T-helper 1 cell treated with Interleukin-12 subunit alpha and Interleukin-12 subunit beta and Interleukin-4 antibody, amounts not matched to agents 30 ng/mL and 1 ng/mL, for 36 hours (primary cell): ENCODE measurements around the gene LRP2BP. TPM values are rescaled to one million over a fixed set of nuclear protein-coding genes. Genes with fewer than 3 reads are reported as not detected.

Experiments used
- intact Hi-C: fragments of 100-400 bp; cut with micrococcal nuclease; formaldehyde crosslinking; loops from one replicate; pipeline ENCODE4 v1.15.1; 2024
- total RNA-seq: library from RNA; stranded (reverse); gene quantifications from 2 replicates; pipeline ENCODE4 v1.2.3, GENCODE V29; 2022

Gene LRP2BP
- total RNA-seq, result 0.39 and 0.59 TPM in 2 replicates

DNA sequence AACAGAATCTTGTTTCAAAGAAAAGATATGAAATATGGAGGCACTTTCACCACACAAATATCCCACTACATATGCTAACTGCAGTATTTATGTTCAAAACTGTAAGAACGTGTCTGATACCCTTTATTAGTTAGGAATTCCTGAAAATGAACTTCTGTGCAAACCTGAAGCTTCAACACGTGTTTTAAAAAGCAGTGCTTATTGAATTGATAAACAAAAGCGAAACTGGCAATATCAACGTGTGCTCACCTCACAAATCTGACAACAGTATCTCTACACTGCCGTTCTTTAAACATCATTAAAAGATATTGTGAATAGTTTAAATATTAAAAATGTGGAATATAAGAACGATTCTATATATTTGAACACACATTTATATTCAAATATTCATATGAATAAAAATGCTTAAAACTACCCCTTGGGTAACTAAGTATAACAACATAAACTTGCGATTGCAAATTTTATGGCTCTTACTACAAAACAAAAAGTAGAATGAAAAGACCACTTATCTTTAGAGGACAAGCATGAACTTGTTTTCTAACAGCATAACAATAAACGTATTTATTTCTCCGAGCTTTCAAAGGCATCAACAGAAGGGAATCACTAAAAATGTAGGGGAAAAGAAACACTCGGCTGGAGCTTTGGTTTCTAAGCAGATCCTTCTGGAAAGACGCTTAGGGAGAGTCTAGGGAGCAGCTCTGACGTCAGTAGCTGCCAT, at the start of gene LRP2BP:
LRP2BP (minus strand) TSS at position 687 of the 718 bp plus-strand sequence. CDS start 17,738 bp downstream, outside the sequence.
- intact Hi-C loops, result loop anchor here (1.0 to 10.0 kb wide), 10 partner anchors 51 to 981 kb away; partner anchors contain the start of genes ACSL1, CASP3, CYP4V2 and PRIMPOL

DNA sequence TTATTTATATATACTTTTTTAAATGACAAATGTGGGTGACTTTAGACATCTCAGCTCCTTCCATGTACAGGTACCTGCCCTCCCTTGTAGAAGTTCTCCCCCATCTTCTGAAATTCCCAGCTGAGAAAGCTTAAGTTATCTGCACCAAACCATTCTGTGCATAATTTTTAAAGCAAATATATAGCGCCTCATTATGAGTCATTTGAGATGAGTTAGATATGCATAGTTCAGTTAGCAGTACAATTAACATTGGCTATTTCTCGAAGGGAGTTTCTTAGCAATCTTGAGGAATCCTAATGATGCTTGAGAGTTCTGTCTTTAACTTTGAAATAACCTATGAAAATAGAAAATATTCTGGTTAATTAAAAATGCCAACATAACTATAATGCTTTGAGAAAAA, 49.5 kb upstream of the LRP2BP start:
- intact Hi-C loops, result no loop called here

DNA sequence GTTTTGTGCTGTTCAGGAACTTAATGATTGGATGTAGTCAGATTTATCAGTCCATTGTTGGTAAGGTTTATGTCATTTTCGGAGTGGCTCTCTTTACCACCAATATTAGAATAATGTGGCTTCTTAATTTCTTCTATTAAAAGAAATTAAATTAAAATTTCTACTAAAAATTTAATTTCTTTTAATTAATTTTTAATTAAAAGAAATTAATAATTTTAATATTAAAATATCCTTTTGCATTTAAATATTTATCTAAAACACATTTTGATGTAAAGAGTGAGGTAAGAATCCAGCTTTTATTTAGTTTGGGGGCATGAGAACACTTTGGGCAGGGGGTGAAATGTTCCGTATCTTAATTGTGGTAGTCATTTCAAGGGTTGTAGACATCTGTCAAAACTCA, 45.8 kb upstream of the LRP2BP start:
- intact Hi-C loops, result no loop called here

DNA sequence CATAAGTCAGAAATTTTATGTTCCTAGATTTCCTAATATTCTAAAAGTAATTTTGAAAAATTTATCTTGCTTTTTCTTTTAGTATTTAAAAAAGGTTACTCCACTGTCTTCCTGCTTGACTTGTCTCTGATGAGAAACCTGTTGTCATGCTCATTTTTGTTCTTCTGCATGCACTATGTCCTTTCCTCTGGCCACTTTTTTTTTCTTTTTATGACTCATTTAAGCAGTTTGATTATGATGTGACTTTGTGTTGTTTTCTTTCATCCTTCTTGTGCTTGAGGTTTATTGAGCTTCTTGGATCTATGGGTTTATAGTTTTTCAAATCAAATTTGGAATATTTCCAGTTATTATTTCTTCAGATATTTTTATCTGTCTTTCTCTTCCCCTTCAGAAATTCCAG, 42.1 kb upstream of the LRP2BP start:
- intact Hi-C loops, result no loop called here

DNA sequence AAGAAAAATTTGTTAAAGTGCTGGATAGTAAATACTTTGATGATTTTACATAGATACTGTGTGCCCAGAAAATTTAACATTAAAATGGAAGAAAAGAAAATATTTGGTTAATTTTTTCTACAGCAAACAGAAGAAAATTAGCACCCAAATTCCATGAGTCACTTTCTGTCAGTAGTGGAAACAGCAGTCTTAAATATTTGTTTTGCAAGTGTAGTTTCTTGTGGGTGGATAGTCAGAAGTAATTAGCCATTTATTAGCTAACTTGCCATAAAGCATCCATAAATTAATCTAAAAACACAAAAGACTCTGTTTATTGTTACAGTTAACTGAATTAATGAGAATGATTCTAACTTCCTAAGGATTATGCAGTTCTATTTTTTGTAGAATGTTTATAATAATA, 39.7 kb upstream of the LRP2BP start:
- intact Hi-C loops, result no loop called here

DNA sequence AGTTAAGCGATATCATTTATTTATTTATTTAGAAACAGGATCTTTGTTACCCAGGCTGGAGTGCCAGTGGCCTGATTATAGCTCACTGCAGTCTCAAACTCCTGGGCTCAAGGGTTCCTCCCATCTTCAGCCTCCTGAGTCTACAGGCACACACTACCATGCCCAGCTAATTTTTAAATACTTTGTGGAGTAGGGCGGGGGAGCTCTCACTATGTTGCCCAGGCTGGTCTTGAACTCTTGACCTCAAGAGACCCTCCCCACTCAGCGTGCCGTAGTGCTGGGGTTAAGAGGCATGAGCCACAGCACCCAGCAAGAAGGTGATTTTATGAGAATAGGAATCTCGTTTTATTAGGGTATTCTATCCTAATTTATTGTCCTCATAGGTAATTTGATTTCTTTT, 33.9 kb upstream of the LRP2BP start:
- intact Hi-C loops, result loop anchor here (10.0 kb wide), 1 partner anchor 1985 kb away; the partner anchor contains the start of gene CDKN2AIP

DNA sequence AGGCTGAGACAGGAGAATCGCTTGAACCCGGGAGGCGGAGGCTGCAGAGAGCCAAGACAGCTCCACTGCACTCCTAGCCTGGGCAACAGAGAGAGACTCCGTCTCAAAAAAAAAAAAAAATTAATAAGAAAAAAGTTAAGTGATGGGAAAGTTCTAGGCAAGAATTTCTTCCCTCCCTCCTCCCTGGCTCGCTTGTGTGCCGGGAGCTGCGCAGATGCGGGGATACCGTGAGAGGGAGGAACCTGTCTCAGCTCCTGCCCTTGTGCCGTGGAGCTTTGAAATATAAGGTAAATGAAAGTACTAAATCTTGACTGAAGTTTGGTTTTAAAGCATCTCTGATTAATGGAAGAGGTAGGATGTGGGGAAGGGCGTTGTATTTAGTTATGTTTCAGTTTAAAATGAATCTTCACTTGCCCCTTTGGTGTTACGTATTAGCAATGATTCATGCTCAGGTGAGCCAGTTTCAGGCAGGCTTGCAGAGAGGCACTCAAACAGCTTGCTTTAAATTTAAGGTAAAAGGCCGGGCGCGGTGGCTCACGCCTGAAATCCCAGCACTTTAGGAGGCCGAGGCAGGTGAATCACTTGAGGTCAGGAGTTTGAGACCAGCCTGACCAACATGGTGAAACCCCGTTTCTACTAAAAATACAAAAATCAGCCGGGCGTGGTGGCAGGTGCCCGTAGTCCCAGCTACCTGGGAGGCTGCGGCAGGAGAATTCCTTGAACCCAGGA, 31.4 kb upstream of the LRP2BP start:
- intact Hi-C loops, result loop anchor here (10.0 kb wide), 1 partner anchor 1982 kb away; the partner anchor contains the start of gene CDKN2AIP

DNA sequence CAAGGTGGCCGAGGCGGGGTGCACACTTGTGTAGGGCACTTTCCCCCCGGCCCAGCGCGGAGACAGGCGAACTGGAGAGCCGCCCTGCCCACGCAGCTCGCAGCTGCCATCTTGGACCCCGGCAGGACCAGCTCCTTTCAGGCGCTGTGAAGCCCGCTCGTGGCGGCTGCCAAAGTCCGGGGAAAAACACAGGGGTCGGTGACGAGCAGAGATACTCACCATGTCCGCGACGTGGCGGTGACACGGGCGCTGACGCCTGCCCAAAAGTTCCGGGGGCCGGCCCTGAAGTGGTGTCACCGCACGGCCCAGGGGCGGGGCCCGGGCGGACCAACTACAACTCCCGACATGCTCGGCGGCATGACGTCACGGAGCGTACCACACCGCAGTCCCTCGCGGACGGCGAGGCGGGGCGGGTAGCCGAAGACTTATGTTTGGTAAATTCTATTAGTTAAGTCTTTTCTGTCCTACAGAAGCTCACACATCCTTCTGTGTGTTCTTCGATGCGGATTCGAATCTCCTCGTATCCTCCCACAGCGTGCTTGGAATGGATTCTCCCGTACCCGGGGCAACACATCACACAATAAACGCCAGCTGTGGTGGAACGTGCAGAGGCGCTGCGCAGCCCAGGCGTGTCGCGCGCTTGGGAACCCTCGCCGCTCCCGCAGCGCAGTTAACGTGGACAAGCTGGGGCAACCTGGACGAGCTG, 30.1 kb upstream of the LRP2BP start, which contains the start of gene UFSP2:
UFSP2 (minus strand) TSS at position 318 of the 706 bp plus-strand sequence; CDS start at position 222, 96 bp downstream.
- intact Hi-C loops, result loop anchor here (1.0 to 10.0 kb wide), 11 partner anchors 29 to 1981 kb away; partner anchors contain the start of genes ANKRD37, CCDC110, CDKN2AIP and CENPU

DNA sequence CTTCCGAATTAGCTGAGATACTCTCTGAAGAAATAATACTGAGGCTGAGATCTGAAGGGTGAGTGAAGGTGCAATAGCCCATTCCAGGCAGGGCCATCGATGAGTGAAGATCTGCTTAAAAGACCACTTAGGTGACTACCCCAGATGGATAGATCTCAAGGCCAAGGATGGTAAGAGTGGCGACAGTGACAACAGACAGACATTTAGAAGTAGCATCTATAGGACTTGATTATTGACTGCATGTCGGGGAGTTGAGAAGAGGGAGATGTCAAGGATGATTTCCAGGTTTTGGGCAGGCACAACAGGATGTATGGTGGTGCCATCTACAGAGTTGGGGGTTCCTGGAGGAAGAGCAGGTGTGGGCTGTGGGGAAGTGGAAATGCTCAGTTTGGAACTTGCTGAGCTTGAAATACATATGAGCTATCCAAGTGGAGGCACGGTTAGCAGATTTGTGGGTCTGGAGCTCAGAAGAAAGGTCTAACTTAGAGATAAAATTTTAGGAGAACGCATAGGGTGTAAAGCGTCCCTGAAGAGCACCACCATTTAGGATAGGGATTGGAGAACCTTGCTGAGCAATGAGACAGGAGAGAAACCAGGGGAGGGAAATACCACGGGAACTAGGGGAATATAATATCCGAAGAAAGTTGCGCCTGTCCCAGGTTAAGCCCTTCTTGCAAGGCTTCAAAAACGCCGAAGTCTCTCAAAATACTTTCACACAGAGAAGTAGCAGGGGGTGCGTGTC, 29.4 kb upstream of the LRP2BP start:
- intact Hi-C loops, result loop anchor here (1.0 to 10.0 kb wide), 11 partner anchors 29 to 1980 kb away; partner anchors contain the start of genes ANKRD37, CCDC110, CDKN2AIP and CENPU

DNA sequence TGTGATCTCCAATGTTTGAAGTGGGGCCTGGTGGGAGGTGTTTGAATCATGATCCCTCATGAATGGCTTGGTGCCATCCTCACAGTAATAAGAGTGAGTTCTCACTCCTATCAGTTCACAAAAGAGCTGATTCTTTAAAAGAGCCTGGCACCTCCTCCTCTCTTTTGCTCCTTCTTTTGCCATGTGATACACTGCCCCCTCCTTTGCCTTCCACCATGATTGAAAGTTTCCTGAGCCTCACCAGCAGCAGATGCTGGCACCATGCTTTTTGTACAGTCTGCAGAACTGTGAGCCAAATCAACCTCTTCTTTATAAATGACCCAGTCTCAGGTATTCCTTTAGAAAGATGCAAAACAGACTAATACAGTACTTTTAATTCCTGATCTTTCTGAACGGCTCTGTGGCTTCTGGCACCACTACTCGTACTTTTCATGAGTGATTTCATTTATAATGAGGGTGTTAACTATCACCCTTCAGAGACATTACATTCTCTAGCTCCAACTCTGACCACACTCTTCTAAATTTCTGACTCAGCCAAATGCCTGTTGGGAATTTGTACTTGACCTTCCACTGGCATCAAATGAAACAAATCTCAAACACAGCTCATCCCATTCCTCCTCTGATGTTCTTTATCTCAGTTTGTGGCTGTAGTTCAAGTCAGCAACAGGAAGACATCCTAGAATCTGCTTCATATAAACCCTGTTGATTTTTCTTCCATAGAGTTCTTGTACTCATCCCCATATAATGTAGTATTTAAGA, 25.8 kb upstream of the LRP2BP start:
- intact Hi-C loops, result loop anchor here (10.0 kb wide), 1 partner anchor 1977 kb away; the partner anchor contains the start of gene CDKN2AIP

DNA sequence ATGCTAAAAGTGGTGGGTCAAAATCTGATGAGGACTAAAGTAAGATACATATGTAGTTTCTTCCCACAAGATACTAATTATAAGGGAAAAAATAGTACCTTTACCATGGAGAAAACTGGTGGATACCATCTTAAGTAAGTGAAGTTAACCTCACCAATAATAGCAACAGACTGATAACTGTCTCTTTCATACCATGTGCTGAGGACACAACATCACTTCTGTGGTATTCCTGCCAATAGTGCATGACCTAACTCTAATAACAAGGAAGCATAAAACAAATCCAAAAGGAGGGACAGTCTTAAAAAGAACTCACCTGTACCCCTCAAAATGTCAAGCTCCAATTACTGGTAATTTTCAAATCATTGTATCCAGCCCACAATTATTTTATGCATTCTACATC, 21.2 kb upstream of the LRP2BP start:
- intact Hi-C loops, result no loop called here

DNA sequence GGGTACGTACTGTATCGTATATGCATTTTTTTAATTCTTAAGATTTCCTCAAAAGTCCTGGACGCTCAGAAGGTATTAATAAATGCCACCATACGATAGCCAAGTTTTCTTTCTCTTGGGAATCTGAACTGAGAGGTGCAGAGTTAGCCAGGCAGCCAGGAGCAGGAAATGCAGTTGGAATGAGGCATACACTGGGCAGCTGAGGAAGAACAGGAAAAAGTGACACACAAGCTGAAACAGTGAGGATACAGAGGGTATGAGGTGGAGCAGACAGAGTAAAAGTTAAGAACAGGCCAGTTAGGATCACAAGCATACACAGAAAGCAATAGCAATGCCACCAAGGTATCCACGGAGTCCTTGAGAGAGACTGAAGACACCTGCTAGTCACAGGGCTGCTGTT, 16.7 kb upstream of the LRP2BP start:
- intact Hi-C loops, result no loop called here

DNA sequence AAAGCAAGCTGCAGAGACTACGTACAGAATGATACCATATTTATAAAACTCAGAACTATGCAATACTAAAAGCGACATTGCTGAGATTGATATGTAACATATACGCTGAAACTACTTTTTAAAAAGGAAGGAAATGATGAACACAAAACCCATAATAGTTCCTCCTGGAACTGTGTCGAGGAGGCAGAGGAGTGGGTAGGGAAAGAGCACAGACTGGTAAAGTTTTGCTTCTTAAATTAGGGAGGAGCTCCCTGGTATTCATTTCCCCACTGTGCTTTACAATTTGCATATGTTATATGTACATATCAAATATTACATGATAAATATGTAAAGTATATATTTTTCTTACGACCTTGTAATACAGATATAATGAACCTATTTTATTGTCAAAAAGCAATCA, 16.1 kb upstream of the LRP2BP start:
- intact Hi-C loops, result no loop called here

DNA sequence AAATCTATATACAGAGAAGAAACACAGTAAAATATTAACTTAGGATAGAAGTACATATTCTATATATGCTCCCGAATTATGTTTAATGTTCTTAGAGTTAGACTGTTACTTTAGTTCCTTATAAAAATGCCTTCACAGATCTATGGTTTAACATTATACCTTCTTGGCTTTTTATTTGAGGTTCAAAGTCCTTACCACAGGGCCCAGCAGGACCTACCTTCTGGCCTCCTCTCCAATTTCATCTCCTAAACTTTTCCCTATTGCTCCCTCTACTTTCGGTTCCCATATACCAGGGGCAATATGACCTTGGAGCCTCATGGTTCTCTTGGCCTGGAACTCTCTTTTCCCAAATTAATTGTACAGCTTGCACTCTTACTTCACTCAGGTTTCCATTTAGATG, 12.7 kb upstream of the LRP2BP start:
- intact Hi-C loops, result no loop called here

DNA sequence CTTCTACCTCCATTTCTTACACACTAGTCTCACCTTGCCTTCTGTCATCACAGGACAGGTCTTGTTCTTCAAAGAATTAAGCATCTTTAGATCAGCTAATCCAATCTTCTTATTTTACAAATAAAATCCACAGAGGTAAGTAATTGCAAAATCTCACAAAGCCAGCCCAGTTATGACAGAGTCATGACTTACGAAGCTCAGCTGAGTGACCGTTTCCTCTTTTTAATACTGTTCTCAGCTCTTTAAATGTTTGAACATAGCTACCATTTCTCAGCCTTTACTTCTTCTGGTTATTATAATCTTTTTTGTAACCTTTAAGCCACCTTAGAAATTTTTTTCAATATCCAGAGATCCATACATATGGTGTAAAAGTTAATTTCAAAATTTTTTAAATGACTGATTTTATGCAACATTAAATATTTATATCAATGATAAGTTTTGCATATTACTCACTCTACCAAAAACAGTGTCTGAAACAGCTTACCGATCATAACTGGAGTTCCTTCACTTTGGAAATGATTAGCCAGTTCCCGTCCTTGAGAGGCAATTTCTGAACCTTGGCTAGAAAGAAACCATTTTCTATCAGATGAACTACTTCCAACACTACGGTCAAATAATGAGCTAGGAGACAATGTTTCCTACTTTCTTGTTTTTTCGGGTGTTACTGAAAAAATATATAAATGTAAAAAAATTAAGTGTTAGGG, 9.7 kb upstream of the LRP2BP start:
- intact Hi-C loops, result no loop called here

DNA sequence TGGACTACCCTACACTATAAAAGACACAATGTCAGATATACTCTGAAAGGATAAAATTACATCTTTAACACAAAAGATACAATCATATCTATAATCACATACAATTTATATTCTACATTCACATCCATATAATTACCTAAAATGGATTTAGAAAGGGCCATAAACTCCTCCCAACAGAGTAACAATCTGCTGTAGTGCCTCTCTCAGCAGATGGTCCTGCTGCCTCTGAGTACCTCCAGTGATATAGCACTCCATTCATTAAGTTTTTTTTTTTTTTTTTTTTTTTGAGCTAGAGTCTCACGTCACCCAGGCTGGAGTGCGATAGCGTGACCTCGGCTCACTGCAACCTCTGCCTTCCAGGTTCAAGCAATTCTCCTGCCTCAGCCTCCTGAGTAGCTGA, 8.3 kb upstream of the LRP2BP start:
- intact Hi-C loops, result no loop called here

DNA sequence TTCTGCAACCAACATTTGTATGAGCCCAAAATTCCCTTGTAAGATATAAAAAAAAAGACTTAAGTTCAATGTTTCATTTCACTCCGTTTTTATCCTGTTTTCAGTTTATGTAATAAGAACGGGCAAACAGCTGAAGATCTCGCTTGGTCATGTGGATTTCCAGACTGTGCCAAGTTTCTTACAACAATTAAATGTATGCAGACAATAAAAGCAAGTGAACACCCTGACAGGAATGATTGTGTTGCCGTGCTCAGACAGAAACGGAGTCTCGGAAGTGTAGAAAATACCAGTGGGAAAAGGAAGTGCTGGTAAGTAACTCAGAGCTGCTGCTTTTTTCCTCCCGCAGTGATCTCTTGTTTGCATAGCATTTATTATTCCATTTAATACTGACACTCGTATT, 3.7 kb upstream of the LRP2BP start:
- intact Hi-C loops, result loop anchor here (5.0 to 10.0 kb wide), 2 partner anchors 147 to 985 kb away; no protein-coding TSS in a partner anchor

DNA sequence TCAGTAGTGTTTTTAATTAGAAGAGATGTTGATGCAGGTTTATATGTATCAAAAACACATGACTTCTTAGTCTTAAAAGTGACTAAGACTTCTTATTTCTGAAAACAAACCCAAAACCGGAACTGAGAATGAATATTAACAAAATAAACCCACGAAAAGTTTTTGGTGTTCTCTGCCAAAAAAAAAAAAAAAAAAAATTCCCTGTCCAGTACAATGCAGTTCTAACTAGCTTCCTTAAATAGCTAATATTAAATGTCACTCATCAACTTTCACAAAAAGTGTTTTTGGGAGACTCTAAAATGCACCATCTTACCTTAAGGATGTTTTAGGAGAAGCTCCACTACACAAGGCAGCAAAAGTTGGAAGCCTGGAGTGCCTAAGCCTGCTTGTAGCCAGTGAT, 2.9 kb upstream of the LRP2BP start:
- intact Hi-C loops, result loop anchor here (5.0 to 10.0 kb wide), 2 partner anchors 146 to 984 kb away; no protein-coding TSS in a partner anchor
